ENCODE results near the gene NMD3. TPM values are rescaled to one million over a fixed set of nuclear protein-coding genes. Genes with fewer than 3 reads are reported as not detected.

Gene NMD3
- total and polyA plus RNA-seq, 2 of the 13 experiments (the other 11 are each of a cell fraction or from before 2014, with no cell fraction given), result 44.2 to 55.2 TPM

DNA sequence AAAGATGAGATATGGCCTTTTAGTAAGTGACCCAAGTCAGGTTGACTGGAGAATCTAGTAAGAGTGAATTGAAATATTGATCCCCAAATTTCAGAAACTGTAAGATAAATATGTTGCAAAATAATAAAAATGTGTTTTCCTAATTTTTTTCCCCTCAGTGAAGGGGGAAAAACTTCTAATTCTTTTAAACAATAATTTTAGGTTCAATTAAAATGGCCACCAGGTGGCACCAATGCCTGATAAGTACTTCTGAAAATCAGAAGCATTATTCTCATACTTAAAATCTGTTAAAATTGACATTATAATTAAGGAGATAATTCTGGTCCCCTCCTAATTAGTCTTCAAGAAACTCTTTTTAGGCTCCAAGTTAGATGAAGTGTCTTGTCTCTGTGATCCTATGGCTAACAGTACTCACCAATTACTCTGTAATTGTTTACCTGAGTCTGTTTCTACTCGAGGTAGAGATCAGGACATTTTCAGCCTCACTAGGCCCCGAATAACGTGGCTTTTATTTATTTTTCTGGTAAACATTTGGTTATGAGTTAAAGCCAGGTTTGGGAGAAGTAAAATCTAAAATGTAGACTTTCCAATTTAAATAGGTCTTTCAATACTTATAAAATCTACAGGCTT lies 52.6 kb downstream of the NMD3 start:
- Histone ChIP-seq H3K9ac (ENCODE audit: insufficient read depth, low read depth, low read length) (no peak overlapping the region), H4K20me1 (ENCODE audit: insufficient read depth, low read length) (no peaks in the 10 kb centered on the region), H3K4me1 (ENCODE audit: insufficient read depth, low read length) (peaks cover 24% of the 10 kb centered on the region), H3K4me3 (replicated peaks in 1 of 3; ENCODE audit: insufficient read depth in 1 of 3, low read depth in 2 of 3, low read length in 3 of 3) (no peak overlapping the region), H2AFZ (ENCODE audit: low read length) (no peak overlapping the region), H3K9me3 (ENCODE audit: low read length) (peaks cover 17% of the 10 kb centered on the region; the same call in 1 of the 2 replicates), H3K27me3 (ENCODE audit: control insufficient read depth in 1 of 2, insufficient read depth in 2 of 2, low read length in 2 of 2) (no peaks in the 10 kb centered on the region), H3K79me2 (ENCODE audit: insufficient read depth, low read length) (no peaks in the 10 kb centered on the region), H3K27ac (ENCODE audit: extremely low read length, insufficient read depth, low read length) (no peak overlapping the region), H3K4me2 (ENCODE audit: low read depth, low read length) (no peak overlapping the region), H3K36me3 (replicated peaks in 1 of 2; ENCODE audit: control insufficient read depth in 1 of 2, insufficient read depth in 2 of 2, low read length in 2 of 2) (0 out of 5 replicates have a peak, but pooled peaks cover 0 to 1% of the 10 kb centered on the region in 2 experiments)
- WGBS (ENCODE audit: low lambda C conversion rate), result 34% methylated on average over 3 of the region's 3 CpGs
- no TSS peak for BruUV-seq (replicated peaks)
- intact Hi-C loops (cut with micrococcal nuclease; ENCODE audit: unreplicated experiment) (loop anchor here (1.0 to 10.0 kb wide), 6 partner anchors 136 to 349 kb away; no protein-coding TSS in a partner anchor), in situ Hi-C loops (cut with HindIII; ENCODE audit: extremely low pct_ligation_motif_present, low pct_unique_long_range_greater_than_20kb) (loop anchor here (5.0 to 10.0 kb wide), 3 partner anchors 139 to 349 kb away; no protein-coding TSS in a partner anchor)
- FAIRE-seq (no peak), ATAC-seq (no peak), DNase-seq (ENCODE audit: low spot score) (peak; percentile 28)
- POLR2A ChIA-PET, result no interaction called here
- TF ChIP-seq ZNF343 (CRISPR knock-in tag; IDR thresholded peaks at IDR 0.05) (no peak), SMC3 (IDR thresholded peaks at IDR 0.05; ENCODE audit: low read length) (peak; percentile 56), PCBP1 (IDR thresholded peaks at IDR 0.05; ENCODE audit: borderline replicate concordance, low read depth, low read length) (no peak), STAG1 (CRISPR knock-in tag; IDR thresholded peaks at IDR 0.05) (peak; percentile 78), RARA (CRISPR knock-in tag; IDR thresholded peaks at IDR 0.05) (no peak)
- TF ChIP-seq, protein P1, sequence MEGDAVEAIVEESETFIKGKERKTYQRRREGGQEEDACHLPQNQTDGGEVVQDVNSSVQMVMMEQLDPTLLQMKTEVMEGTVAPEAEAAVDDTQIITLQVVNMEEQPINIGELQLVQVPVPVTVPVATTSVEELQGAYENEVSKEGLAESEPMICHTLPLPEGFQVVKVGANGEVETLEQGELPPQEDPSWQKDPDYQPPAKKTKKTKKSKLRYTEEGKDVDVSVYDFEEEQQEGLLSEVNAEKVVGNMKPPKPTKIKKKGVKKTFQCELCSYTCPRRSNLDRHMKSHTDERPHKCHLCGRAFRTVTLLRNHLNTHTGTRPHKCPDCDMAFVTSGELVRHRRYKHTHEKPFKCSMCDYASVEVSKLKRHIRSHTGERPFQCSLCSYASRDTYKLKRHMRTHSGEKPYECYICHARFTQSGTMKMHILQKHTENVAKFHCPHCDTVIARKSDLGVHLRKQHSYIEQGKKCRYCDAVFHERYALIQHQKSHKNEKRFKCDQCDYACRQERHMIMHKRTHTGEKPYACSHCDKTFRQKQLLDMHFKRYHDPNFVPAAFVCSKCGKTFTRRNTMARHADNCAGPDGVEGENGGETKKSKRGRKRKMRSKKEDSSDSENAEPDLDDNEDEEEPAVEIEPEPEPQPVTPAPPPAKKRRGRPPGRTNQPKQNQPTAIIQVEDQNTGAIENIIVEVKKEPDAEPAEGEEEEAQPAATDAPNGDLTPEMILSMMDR (CRISPR knock-in tag; IDR thresholded peaks at IDR 0.05), result peak; percentile 55
- CTCF ChIA-PET (ENCODE audit: low intra/inter-chr PET ratio, low total read pairs), result interaction anchor here (0.8 to 3.3 kb wide), 5 partner anchors 132 to 177 kb away, joined by 3 to 42 read pairs (median 20); no protein-coding TSS in a partner anchor
